HG02759 (cell line): ENCODE results near the gene SEMA4A.
"Not testable (repeated sequence)": the region's sequence is repeated elsewhere in the genome, so short reads cannot be mapped to it uniquely, and the experiment has no call there.

Experiments
- ATAC-seq: cut with Tn5 transposase; IDR thresholded peaks from one replicate; pipeline ENCODE4 v1.9.1; 2021; ENCODE audit warnings: mild to moderate bottlenecking, moderate library complexity; ENCODE audit not compliant: unreplicated experiment

The SEMA4A gene

DNA sequence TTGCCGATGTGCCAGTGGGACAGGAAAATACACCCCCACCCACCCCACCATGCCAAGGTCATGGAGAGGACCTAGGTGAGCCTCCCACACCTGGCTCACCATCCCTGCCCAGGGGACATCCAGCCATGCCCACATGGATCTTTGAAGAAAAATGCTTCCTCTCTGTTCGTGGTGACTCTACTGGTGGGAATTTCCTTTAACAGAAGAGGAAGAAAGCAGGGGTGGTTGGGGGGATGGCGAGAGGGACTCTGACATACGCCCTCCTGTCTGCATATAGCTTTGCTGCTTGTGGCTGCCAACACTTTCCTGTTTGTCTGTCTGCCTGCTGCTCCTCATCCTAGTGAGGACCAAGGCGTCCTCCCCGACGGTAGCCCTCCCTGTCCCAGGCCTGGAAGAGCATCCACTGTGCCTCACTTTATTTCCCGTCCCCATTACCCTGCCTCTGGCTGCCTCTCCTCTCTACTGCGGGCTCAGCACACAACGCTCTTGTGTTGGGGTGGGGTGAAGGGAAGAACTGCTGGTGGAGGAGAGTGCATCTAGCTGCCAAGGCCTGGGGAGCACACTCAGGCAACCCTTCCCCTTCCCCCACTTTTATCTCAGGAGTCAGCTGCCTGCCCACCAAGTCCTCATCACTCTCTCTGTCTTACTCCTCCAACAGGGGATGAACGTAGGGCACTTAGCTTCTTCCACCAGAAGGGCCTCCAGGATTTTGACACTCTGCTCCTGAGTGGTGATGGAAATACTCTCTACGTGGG is 2.5 kb downstream of the SEMA4A start:
- ATAC-seq, result no peak

- ATAC-seq, result no peak
Observed at GRCh38 chr1:156157506-156157905, 4.1 kb downstream of the SEMA4A start.

- ATAC-seq, result no peak
Observed at GRCh38 chr1:156157966-156158365, 4.6 kb downstream of the SEMA4A start.

GRCh38 chr1:156160000-156160742 is 6.8 kb downstream of the SEMA4A start:
- ATAC-seq, result no peak

GRCh38 chr1:156160743-156161171 is 7.4 kb downstream of the SEMA4A start:
- no peak for ATAC-seq

DNA sequence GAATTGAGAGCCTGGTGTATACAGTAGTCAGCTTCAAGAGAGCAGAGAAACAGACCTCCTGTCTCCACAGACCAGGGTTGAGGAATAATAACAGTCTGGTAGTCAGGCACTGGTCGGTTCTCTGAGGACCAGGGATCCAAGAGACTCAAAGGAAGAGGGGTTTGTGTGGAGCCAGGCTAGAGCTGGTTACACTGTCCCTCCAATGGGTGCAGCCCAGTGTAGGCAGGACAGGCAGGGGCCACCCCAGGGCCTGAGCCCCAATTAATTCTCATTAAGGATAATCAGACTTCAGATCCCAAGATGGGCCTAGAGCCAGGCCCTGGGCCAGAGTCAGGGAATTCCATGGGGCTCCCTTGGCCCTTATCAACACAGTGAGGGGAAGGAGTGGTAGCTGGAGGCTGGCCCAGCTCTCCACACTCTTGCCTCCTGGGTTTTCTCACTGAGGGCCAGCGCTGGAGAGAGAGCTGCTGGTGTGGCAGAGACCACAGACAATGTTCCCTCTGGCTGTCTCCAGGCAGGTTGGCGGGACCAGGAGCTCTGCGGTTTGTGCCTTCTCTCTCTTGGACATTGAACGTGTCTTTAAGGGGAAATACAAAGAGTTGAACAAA is 9.1 kb downstream of the SEMA4A start:
- no peak for ATAC-seq

- ATAC-seq, result no peak
Observed at GRCh38 chr1:156163712-156164111, 10.3 kb downstream of the SEMA4A start.

DNA sequence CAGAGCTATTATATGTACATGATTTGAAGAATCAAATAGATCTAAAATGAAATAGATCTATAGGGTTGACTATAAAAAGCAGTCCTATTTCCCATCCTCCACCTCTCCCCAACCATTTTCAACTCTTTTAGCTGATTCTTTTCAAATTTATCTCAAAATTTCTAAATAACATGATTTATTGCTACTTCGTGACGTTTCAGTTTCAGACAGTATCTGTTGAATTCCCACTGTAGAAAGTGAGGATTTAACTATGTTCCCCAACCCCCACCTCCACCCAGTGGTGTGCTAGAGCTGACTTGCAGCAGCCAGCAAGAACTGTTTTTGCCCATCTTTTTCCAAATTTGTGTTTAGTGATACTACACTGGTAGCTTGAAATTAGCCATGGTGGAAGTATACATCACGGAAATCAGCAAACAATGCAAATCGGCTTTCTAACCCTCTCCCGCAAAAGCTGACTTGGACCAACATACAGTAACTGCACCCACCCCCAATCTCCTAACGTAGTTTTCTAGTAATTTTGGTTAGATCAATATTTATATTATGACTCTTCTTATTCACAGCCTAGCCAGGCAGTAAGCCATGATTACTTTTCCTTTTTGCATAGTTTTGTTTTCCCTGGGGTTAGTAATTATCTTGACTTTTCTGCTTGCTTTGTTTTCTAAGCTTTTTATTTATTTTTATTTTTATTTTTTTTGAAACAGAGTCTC is 10.9 kb downstream of the SEMA4A start:
- no peak for ATAC-seq

- no peak for ATAC-seq
Observed at GRCh38 chr1:156165083-156165482, 11.7 kb downstream of the SEMA4A start.

DNA sequence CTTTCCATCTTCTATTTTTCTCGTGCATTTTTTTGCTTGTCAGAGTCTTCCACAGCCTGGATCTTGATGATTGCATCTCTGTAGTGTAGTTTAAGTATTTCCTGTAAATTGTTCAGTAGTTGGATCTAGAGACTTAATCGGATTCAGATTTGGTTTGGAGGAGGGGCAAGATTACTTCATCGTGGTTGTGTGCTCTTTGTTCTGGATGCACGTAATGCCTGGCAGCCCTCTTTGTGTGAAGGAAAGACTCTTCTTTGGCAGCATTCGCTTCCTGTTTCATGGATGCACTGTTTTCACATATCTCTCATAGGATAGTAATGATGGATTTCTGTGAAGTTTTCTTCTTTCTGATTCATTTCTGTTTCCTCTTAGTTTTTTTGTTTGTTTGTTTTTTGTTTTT is 14.2 kb downstream of the SEMA4A start:
- no peak for ATAC-seq

- no peak for ATAC-seq
Observed at GRCh38 chr1:156172696-156173470, 19.5 kb downstream of the SEMA4A start.

- no peak for ATAC-seq
Observed at GRCh38 chr1:156176610-156177210, 23.3 kb downstream of the SEMA4A start.

DNA sequence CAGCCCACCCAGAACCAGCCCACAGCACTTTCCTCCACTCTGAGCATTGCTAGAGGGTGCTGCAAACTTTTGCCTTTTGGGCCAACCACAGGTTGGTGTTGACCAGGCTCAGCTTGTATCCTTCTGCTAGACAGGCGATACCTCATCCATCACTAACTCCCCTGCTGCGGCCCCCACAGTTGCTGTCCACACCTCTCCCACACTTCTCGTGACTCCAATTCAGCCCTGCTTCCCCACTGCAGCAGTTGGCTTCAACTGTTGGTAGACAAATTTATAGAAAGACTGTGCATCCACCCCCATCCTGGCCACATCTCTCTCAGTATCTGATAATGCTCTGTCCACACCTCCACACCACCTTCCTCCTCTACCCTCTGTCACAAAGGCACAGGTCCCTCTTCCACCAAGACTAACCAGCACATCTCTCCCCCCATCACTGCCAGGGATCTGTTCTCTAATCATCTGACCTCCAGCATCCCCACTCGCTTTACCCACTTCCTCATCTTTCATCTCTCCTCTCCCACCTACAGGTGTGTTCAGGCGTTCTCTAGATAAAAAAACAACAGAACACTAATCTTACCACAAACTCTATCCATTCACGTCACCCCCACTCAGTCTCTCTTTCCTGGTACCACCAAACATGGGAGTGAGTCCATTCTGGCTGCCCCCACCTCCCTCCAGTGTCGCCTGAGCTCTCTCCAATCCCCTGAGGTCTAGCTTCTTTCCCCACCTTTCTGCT is 24.7 kb downstream of the SEMA4A start:
- ATAC-seq, result no peak

- no peak for ATAC-seq
Observed at GRCh38 chr1:156180471-156180870, 27.1 kb downstream of the SEMA4A start.

DNA sequence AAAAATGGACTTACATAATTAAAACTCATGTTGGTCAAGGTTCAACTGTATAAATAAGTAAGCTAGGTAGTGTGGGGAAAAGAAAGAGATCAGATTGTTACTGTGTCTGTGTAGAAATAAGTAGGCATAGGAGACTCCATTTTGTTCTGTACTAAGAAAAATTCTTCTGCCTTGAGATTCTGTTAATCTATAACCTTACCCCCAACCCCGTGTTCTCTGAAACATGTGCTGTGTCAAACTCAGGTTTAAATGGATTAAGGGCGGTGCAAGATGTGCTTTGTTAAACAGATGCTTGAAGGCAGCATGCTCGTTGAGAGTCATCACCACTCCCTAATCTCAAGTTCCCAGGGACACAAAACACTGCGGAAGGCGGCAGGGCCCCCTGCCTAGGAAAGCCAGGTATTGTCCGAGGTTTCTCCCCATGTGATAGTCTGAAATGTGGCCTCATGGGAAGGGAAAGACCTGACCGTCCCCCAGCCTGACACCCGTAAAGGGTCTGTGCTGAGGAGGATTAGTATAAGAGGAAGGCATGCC is 28.1 kb downstream of the SEMA4A start:
- ATAC-seq, result not testable (repeated sequence)

DNA sequence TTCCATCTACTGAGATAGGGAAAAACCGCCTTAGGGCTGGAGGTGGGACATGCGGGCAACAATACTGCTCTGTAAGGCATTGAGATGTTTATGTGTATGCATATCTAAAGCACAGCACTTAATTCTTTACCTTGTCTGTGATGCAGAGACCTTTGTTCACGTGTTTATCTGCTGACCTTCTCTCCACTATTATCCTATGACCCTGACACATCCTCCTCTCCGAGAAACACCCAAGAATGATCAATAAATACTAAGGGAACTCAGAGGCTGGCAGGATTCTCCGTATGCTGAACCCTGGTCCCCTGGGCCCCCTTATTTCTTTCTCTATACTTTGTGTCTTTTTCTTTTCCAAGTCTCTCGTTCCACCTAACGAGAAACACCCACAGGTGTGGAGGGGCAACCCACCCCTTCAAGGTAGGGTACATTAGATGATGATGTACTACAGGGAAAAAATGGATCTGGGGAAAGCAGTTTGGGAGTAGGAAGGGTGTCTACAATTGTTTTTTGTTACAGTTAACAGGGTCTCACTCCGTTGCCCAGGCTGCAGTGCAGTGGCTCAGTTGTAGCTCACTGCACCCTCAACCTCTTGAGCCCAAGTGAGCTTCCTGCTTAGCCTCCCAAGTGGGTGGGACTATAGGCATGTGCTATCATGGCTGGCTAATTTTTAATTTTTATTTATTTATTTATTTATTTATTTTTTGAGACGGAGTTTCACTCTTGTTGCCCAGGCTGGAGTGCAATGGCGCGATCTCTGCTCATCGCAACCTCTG is 28.8 kb downstream of the SEMA4A start:
- ATAC-seq, result not testable (repeated sequence)

GRCh38 chr1:156186347-156187177 is 33.2 kb downstream of the SEMA4A start:
- not testable (repeated sequence) for ATAC-seq
